H1 (cell line): ENCODE measurements around the gene AMZ1. TPM values are rescaled to one million over a fixed set of nuclear protein-coding genes. Genes with fewer than 3 reads are reported as not detected.

ENCODE experiments used
- EP300 ChIP-seq, 2 experiments: IDR thresholded peaks; 1 replicate in 1 of 2; 2 replicates in 1 of 2; pipeline ENCODE4 v1.6.1; 2011 to 2012; ENCODE audit warnings: low read depth in 2 of 2, low read length in 2 of 2, mild to moderate bottlenecking in 2 of 2, borderline replicate concordance in 1 of 2, inconsistent platforms in 1 of 2, moderate library complexity in 1 of 2
- RXRA ChIP-seq: IDR thresholded peaks from 2 replicates; pipeline ENCODE4 v1.6.1; 2011; ENCODE audit warnings: low read depth, mild to moderate bottlenecking, low read length, moderate library complexity; ENCODE audit not compliant: insufficient read depth
- polyA plus RNA-seq, 7 experiments: library from polyadenylated mRNA; depleted of rRNA in 3 of 7; stranded (reverse) in 5 of 7; unstranded in 2 of 7; fragments of >200 nt in 5 of 7; fragments of 200-250 nt in 2 of 7; gene quantifications; 1 replicate in 5 of 7; 2 replicates in 1 of 7; 4 replicates in 1 of 7; pipeline versions ENCODE4 v1.2.1 to v1.2.3, GENCODE V29; 2011 to 2013; ENCODE audit warnings: missing spikeins in 2 of 7, mixed read lengths in 2 of 7
- total RNA-seq: library from RNA; stranded (reverse); fragmentation: NEBNext Ultra II Directional; extraction: Animal tissue kit (Norgen Biotek cat#: 25700); gene quantifications from 2 replicates; pipeline ENCODE4 v1.2.1, GENCODE V29; 2021

AMZ1 gene
- total and polyA plus RNA-seq, 2 of the 8 experiments (the other 6 are each of a cell fraction or from before 2014, with no cell fraction given): 0.59 to 1.4 TPM

DNA sequence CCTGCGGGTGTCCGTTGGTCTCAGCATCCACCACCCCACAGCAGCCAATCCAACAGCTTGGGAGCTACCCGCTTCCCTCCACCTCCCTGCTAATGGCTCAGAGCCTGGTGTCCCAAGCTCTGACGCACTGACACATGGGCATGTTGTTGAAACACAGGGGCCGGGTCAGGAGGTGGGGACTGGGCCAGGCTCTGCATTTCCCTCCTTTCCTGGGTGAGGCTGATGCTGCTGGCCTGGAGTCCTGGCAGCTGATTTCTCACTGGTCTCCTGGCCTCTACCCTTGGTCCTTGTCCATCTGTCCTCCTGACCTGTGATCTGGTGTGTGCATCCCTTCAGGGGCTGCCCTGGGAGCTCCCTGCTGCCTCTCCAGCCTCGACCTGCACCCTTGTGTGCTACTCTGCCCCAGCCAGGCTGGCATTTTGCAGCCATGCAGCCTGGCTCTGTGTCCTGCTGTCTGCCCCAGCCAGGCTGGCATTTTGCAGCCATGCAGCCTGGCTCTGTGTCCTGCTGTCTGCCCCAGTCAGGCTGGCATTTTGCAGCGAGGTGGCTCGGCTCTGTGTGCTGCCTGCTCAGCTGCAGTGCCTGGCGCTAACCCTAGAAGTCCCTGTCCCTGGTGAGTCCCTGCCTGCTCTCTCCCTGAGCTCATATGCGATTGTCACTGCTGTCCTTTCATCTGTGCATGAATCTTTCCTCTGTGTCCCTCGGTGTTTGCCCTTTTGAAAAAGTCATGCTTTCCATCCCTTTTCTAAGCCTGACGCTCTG, 14.0 kb downstream of the AMZ1 start (continued):
- no peak for TF ChIP-seq EP300 (IDR thresholded peaks at IDR 0.05; ENCODE audit: borderline replicate concordance in 1 of 2, low read depth in 2 of 2, low read length in 2 of 2)
- TF ChIP-seq RXRA: no peak
